Gastrocnemius medialis (tissue), 4 donors: Measurements from ENCODE around the gene HSD11B2. TPM values are rescaled to one million over a fixed set of nuclear protein-coding genes. Genes with fewer than 3 reads are reported as not detected.
"Not testable (repeated sequence)": the region's sequence is repeated elsewhere in the genome, so short reads cannot be mapped to it uniquely, and the experiment has no call there.

ENCODE experiments used
- ATAC-seq, 2 donors: fragments of 150-250 bp; one replicate each; pipeline ENCODE4 v1.9.1; 2016
- DNase-seq, 2 donors: peaks; one replicate each; pipeline ENCODE4 v3.0.0-alpha.2; 2019
- H3K27ac ChIP-seq, 4 donors: fragments of 200-600 bp; sonication (generic); 1 replicate in 1 of 4; 2 replicates in 3 of 4; pipeline ENCODE4 v1.5.1; 2016 to 2018; ENCODE audit warnings: mild to moderate bottlenecking in 2 of 4, moderate library complexity in 1 of 4
- H3K27me3 ChIP-seq, 3 donors: fragments of 200-600 bp; sonication (generic) in 2 of 3; 1 replicate in 1 of 3; 2 replicates in 2 of 3; pipeline versions ENCODE4 v1.5.1 to v1.6.0; 2016 to 2019; ENCODE audit warnings: mild to moderate bottlenecking in 1 of 3, moderate library complexity in 1 of 3
- H3K36me3 ChIP-seq, 2 donors: fragments of 200-600 bp; sonication (generic) in 1 of 2; one replicate each; pipeline ENCODE4 v1.5.1; 2017 to 2018
- H3K4me1 ChIP-seq, 2 donors: fragments of 200-600 bp; sonication (generic) in 1 of 2; one replicate each; pipeline ENCODE4 v1.5.1; 2016 to 2017; ENCODE audit warnings: mild to moderate bottlenecking in 2 of 2
- H3K4me3 ChIP-seq, 4 donors: fragments of 200-600 bp; sonication (generic) in 3 of 4; 1 replicate in 1 of 4; 2 replicates in 3 of 4; pipeline ENCODE4 v1.5.1; 2016 to 2019; ENCODE audit warnings: mild to moderate bottlenecking in 2 of 4
- H3K9me3 ChIP-seq, 3 donors: fragments of 200-600 bp; sonication (generic) in 2 of 3; 1 replicate in 1 of 3; 2 replicates in 2 of 3; pipeline ENCODE4 v1.5.1; 2016 to 2019
- CTCF ChIP-seq, 5 experiments: fragments of 450-650 bp in 3 of 5; fragments of 200-600 bp in 2 of 5; sonication (generic) in 2 of 5; IDR thresholded peaks in 4 of 5; conservative IDR thresholded peaks in 1 of 5; 1 replicate in 4 of 5; 2 replicates in 1 of 5; pipeline ENCODE4 v1.5.1; 2016 to 2019; ENCODE audit warnings: antibody characterized with exemption in 5 of 5, mild to moderate bottlenecking in 3 of 5, moderate library complexity in 3 of 5
- POLR2A ChIP-seq, 2 donors: fragments of 450-650 bp; IDR thresholded peaks; one replicate each; pipeline ENCODE4 v1.6.1; 2017; ENCODE audit warnings: antibody characterized with exemption in 2 of 2, mild to moderate bottlenecking in 2 of 2, moderate library complexity in 2 of 2
- in situ Hi-C, 4 donors: fragments of 200-750 bp; cut with MboI; loops; one replicate each; pipeline versions ENCODE4 v1.15.0 to v1.8.0; 2017; ENCODE audit warnings: low sequenced_read_pairs in 4 of 4
- intact Hi-C: fragments of 100-400 bp; cut with DNase I; formaldehyde crosslinking; loops from one replicate; pipeline ENCODE4 v1.15.1; 2023; ENCODE audit warnings: low total_unique reads
- total RNA-seq, 4 donors: library from RNA; depleted of rRNA; stranded (reverse); fragments of >200 nt; gene quantifications; one replicate each; pipeline versions ENCODE4 v1.1.0 to v1.2.3, GENCODE V29; 2016

Gene HSD11B2
- total RNA-seq, 4 donors from 2014 or later, result 2.3 to 4.1 TPM; not detected in 2

GRCh38 chr16:67412294-67412693, 18.6 kb upstream of the HSD11B2 start:
- H3K9me3 ChIP-seq, result no peaks in the 10 kb centered on the region
- H3K36me3 ChIP-seq, result no peaks in the 10 kb centered on the region
- no peak for TF ChIP-seq POLR2A (IDR thresholded peaks at IDR 0.05)
- no peak for TF ChIP-seq CTCF (IDR thresholded peaks at IDR 0.05 in 4 of 5, conservative IDR thresholded peaks at IDR 0.05 in 1 of 5)
- DNase-seq, result no peak
- no peak overlapping the region for H3K4me3 ChIP-seq
- in situ Hi-C loops, result loop anchor here in 1 of 4 donors (10.0 kb wide), 1 partner anchor 147 kb away; no protein-coding TSS in a partner anchor
- no peaks in the 10 kb centered on the region for H3K27me3 ChIP-seq
- H3K27ac ChIP-seq, result peak overlapping the region in 1 of 4 donors; percentile 53
- intact Hi-C loops, result no loop called here
- ATAC-seq, result no peak
- peaks cover 25 to 29% of the 10 kb centered on the region in 2 donors for H3K4me1 ChIP-seq

GRCh38 chr16:67413978-67414911, 16.7 kb upstream of the HSD11B2 start:
- no peak overlapping the region for H3K4me3 ChIP-seq
- no peaks in the 10 kb centered on the region for H3K27me3 ChIP-seq
- peak overlapping the region in 3 of 4 donors; percentile 36 to 62 (median 53) for H3K27ac ChIP-seq
- in situ Hi-C loops, result loop anchor here in 1 of 4 donors (10.0 kb wide), 1 partner anchor 149 kb away; no protein-coding TSS in a partner anchor
- TF ChIP-seq POLR2A (IDR thresholded peaks at IDR 0.05), result no peak
- no peak for TF ChIP-seq CTCF (IDR thresholded peaks at IDR 0.05 in 4 of 5, conservative IDR thresholded peaks at IDR 0.05 in 1 of 5)
- no peaks in the 10 kb centered on the region for H3K36me3 ChIP-seq
- peaks cover 17 to 28% of the 10 kb centered on the region in 2 donors for H3K4me1 ChIP-seq
- no peak for DNase-seq
- H3K9me3 ChIP-seq, result no peaks in the 10 kb centered on the region
- ATAC-seq, result no peak
- intact Hi-C loops, result no loop called here

- in situ Hi-C loops (loop anchor here in 1 of 4 donors (10.0 kb wide), 1 partner anchor 151 kb away; no protein-coding TSS in a partner anchor), intact Hi-C loops (loop anchor here (5.0 kb wide), 1 partner anchor 138 kb away; the partner anchor contains the start of gene PLEKHG4)
- not testable (repeated sequence) for DNase-seq, H3K27me3 ChIP-seq, H3K36me3 ChIP-seq, ATAC-seq, H3K9me3 ChIP-seq
- peaks cover 12 to 20% of the 10 kb centered on the region in 2 donors for H3K4me1 ChIP-seq
- H3K4me3 ChIP-seq, result peak overlapping the region; percentile 59 to 87 (median 78)
- H3K27ac ChIP-seq, result peak overlapping the region; percentile 75 to 82 (median 76)
Observed at GRCh38 chr16:67415421-67415820, 15.5 kb upstream of the HSD11B2 start.

GRCh38 chr16:67415872-67416793, 14.8 kb upstream of the HSD11B2 start, which contains the start of gene ZDHHC1:
ZDHHC1 (minus strand) TSS chr16:67416477; CDS start chr16:67407775, 8,702 bp downstream.
- Histone ChIP-seq H3K4me1 (peaks cover 12 to 20% of the 10 kb centered on the region in 2 donors), H3K36me3 (no peaks in the 10 kb centered on the region), H3K4me3 (peak within 1 kb of the TSS; percentile 59 to 87 (median 78)), H3K27me3 (no peaks in the 10 kb centered on the region), H3K9me3 (no peaks in the 10 kb centered on the region), H3K27ac (peak within 1 kb of the TSS; percentile 75 to 82 (median 76))
- in situ Hi-C loops, result loop anchor here in 1 of 4 donors (10.0 kb wide), 1 partner anchor 151 kb away; no protein-coding TSS in a partner anchor
- ATAC-seq, result peak; percentile 85 to 88
- TF ChIP-seq CTCF (IDR thresholded peaks at IDR 0.05 in 4 of 5, conservative IDR thresholded peaks at IDR 0.05 in 1 of 5), result peak; percentile 60 to 79 (median 75)
- TF ChIP-seq POLR2A (IDR thresholded peaks at IDR 0.05), result peak; percentile 24 to 34
- peak in 1 of 2 donors; percentile 48 for DNase-seq
- intact Hi-C loops, result loop anchor here (2.0 to 5.0 kb wide), 3 partner anchors 43 to 139 kb away; partner anchors contain the start of gene PLEKHG4
